Smooth muscle cell of the brain vasculature (primary cell): ENCODE results near the gene FAM114A2.
"Not testable (repeated sequence)": the region's sequence is repeated elsewhere in the genome, so short reads cannot be mapped to it uniquely, and the experiment has no call there.

Source experiments
- DNase-seq: peaks from one replicate; pipeline ENCODE4 v3.0.0-alpha.2; 2012; ENCODE audit warnings: low read depth, low spot score

FAM114A2 gene

DNA sequence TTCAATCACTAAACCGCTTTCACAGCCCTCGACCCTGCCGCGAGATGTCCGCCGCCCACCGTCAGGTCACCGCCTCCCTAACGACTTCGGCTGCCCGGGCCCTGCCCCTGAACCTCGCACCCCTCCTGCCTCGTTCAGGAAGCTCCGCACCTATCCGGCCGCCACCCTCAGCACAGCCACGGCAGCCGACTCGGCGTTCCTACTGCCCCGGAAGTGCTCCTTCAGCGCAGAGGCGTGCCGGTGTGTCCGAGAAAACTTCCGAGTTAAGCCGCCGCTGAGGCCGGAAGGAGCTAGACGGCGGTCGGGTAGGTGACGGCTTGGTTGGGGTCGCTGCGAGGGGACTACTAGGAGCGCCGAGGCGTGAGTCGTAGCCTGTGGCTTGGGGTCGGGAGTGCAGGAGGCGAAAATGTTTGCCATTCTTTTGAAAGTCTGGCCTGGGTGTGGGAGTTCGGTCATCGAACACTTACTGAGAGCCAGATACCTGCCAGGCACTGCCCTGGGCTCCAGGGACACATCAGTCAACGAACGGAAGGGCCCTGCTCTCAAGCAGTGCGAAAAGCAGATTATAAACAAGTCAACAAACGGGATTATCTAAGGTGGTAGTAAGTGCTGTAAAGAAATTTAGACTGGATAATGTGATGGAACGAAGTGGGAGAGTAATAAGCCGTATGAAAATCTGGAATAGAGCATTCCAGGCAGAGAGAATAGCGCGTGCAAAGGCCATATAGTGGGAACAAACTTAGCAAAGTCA, at the start of gene FAM114A2, which contains the start of gene MFAP3:
TSS of gene FAM114A2 (minus strand) at position 204 of the 751 bp plus-strand sequence. CDS start 3,957 bp downstream, outside the sequence.
TSS of gene MFAP3 (plus strand) at position 261 of the 751 bp plus-strand sequence. CDS start 10,756 bp downstream, outside the sequence.
- peak; percentile 45 for DNase-seq

DNA sequence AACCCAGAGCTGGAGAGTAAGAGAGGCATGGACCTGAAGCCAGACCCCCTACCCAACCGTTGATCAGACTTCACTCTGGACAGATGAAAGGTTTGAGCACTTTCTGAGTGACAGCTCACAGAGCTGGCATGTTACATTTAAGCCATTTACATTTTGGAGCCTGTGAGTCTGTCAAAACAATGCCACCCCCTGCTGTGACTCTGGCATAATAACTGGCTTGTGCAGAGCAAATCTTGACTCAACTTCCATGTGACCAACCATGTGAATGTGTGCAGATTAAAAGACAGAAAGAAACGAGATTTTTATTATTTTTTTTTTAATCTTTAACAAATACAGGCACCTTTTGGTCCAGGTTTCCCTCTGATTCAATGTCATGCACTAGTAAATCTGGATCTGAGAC, 48.5 kb upstream of the FAM114A2 start:
- DNase-seq, result peak; percentile 73

- DNase-seq, result no peak
Measured at GRCh38 chr5:154086641-154087040, 47.9 kb upstream of the FAM114A2 start.

- DNase-seq, result no peak
Measured at GRCh38 chr5:154086146-154086545, 47.4 kb upstream of the FAM114A2 start.

- DNase-seq, result no peak
Measured at GRCh38 chr5:154084062-154084639, 45.4 kb upstream of the FAM114A2 start.

GRCh38 chr5:154081246-154081645, 42.5 kb upstream of the FAM114A2 start:
- DNase-seq, result no peak

DNA sequence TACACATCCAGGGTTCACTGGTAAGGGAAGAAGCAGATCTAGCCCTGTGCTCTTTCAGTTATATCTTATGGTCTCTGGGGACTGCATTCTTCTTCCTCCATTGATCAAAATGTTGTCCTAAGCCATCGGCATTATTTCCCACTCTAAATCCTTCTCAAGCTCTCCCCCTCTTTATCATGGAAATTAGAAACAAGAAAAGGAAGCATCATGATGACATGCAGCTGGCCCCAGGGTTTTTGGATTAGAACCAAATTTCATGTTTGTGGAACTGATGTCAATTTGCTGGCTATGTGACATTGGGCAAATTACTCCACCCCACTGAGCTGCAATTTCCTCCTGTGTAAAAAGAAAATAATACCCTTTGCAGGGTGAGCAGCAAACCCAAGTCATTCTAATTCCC, 39.6 kb upstream of the FAM114A2 start:
- no peak for DNase-seq

DNA sequence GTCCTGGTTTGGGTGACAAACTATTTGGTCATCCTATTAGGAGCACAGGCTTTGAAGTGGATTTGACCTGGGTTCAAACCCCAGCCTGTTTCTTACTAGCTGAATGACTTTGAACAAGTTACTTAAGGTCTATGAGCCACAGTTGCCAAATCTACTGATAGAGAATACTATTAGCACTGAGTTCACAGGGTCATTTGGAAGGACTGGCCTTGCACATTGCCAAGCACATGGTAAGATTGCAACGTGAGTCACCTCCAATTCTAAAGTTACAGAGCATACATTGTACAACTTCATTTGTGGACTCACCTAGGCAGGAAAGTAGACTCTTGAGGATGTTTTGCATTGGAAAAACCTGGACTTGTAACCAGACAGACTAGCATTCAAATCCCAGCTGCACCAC, 39.0 kb upstream of the FAM114A2 start:
- DNase-seq, result no peak

GRCh38 chr5:154076240-154076922, 37.7 kb upstream of the FAM114A2 start:
- DNase-seq, result no peak

- DNase-seq, result peak; percentile 59
Measured at GRCh38 chr5:154072414-154073171, 33.9 kb upstream of the FAM114A2 start.

GRCh38 chr5:154071799-154072413, 33.2 kb upstream of the FAM114A2 start:
- DNase-seq, result no peak

- DNase-seq, result not testable (repeated sequence)
Measured at GRCh38 chr5:154069854-154070253, 31.1 kb upstream of the FAM114A2 start.

DNA sequence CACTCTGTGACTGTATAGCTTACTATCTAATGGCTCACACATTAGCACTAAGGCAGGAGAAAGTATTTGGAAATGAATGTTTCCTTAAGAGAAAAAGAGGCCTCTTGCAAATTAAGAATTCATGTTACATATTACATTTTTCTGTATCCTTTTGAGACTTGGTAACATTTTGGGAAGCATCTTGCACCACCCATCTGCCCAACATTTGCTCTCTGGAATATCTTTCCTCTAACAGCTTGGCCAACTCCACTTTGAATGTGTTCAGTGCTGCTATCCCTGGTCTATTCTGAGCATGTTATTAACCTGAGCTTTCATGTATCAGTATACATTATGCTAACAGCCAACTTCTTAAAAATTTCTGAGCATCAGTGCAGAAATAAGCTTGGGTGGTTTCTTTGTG, 27.3 kb upstream of the FAM114A2 start:
- DNase-seq, result no peak

GRCh38 chr5:154063372-154063771, 24.7 kb upstream of the FAM114A2 start:
- DNase-seq, result no peak

DNA sequence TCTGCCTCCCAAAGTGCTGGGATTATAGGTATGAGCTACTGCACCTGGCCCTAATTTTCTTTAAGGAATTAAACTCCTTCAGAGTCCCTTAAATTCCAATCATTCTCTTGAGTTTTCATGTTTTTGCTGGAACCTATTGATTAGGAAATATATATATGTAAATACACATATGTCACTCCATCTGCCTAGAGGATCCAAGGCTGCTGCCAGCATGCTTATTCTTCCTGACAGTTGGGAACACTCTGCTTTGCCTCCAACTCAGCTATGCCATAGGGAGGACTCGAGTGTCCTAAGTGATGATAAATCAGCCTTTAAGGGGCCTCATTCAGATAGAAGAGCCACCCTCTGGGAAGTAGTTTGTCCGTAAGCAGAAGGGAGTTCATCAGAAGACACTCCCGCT, 21.9 kb upstream of the FAM114A2 start:
- DNase-seq, result no peak

GRCh38 chr5:154059583-154059982, 20.9 kb upstream of the FAM114A2 start:
- DNase-seq, result no peak

DNA sequence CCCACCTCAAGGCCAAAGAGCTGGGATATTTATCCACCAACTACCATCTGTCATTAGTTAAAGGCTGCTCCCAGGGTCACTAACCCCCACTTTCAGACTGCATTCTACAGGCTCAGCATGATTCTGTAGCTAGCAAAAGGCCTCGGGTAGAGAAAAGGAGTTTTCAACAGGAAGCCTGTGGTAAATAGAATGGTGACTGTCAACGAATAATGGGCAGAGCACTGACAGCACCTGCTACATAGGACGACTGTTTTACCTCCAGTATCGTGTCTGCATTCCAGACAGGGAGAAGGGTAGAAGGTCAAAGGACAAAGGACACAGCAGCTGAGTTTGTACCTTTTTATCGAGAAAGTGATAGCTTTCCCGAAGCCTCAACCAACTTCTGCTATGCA, 20.3 kb upstream of the FAM114A2 start:
- no peak for DNase-seq

DNA sequence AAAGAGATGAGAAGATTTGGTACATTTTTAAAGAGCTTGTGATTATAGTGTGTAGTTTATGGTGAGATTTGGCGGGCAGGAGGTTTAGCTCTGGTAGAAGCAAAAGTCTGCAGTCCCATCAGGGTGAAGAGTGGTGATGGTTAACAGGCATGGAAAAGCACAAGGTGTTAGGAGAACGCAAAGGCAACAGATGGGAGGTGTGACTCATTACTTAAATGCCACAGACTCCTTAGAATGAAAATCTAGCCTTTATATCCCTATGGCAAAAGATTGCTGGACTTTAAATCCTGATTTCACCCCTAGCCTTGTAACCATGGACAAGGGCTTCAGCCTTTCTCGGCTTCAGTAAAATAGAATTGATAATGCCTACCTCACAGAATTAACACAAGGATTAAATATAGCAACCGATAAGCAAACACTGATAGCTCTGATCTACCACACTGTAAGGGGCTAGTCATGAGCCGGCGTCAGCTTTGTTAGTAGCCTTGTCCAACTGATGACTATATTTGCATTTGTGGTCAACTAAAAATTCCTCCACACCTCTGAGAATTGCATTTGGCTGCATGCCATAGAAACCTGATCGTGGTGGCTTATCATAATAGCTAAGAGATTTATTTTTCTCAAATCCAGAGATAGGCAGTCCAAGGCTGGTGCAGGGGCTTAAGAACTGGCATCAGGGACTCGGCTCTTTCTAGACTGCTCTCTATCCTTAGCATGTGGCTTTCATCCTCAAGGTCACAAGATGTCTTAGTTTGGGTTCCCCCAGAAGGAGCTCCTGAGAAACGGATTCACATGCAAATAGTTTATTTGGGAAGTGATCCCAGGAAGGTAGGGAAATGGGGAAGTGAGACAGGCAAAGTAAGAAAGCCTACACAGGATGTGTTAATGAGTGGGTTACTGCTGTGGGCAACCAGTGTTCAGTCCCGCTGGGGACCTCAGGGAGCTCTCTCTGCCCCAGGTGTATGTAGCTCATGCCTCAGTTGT, 19.6 kb upstream of the FAM114A2 start:
- DNase-seq, result no peak

GRCh38 chr5:154055201-154055600, 16.5 kb upstream of the FAM114A2 start:
- no peak for DNase-seq

GRCh38 chr5:154053468-154053867, 14.8 kb upstream of the FAM114A2 start:
- no peak for DNase-seq
